ENCODE results near the gene SLC2A6.

DNA sequence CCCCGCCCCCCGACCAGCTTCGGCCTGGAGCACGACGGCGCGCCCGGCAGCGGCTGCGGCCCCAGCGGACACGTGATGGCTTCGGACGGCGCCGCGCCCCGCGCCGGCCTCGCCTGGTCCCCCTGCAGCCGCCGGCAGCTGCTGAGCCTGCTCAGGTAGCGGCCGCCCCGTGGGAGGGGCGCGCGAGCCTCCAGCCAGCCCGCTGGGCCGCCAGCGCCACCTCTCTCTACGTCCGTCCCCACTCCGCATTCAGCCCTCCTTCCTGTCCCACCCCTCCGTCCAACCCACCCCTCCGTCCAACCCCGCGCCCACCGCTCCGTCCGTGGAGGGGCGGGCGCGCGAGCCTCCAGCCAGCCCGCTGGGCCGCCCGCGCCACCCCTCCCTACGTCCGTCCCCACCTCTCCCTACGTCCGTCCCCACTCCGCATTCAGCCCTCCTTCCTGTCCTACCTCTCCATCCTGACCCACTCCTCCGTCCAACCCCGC, 50.2 kb downstream of the SLC2A6 start:
- TF ChIP-seq, protein P1, sequence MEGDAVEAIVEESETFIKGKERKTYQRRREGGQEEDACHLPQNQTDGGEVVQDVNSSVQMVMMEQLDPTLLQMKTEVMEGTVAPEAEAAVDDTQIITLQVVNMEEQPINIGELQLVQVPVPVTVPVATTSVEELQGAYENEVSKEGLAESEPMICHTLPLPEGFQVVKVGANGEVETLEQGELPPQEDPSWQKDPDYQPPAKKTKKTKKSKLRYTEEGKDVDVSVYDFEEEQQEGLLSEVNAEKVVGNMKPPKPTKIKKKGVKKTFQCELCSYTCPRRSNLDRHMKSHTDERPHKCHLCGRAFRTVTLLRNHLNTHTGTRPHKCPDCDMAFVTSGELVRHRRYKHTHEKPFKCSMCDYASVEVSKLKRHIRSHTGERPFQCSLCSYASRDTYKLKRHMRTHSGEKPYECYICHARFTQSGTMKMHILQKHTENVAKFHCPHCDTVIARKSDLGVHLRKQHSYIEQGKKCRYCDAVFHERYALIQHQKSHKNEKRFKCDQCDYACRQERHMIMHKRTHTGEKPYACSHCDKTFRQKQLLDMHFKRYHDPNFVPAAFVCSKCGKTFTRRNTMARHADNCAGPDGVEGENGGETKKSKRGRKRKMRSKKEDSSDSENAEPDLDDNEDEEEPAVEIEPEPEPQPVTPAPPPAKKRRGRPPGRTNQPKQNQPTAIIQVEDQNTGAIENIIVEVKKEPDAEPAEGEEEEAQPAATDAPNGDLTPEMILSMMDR (IDR thresholded peaks at IDR 0.05): no peak
- no peak for TF ChIP-seq ZFX (IDR thresholded peaks at IDR 0.05; ENCODE audit: borderline replicate concordance)
